Activated naive CD4-positive, alpha-beta T cell treated with anti-CD3 and anti-CD28 coated beads, Interleukin-2, amount 50 U/mL, for 72 hours (primary cell): Measurements from ENCODE around the gene DHRS3. TPM values are rescaled to one million over a fixed set of nuclear protein-coding genes. Genes with fewer than 3 reads are reported as not detected.
A peak's percentile ranks its signal among the peaks of the same experiment; 100 is the strongest.

Experiments used
- ATAC-seq, 2 donors: fragments of 150-1000 bp; cut with Tn5 transposase; 2 replicates each; pipeline ENCODE4 v1.10.0; 2021; ENCODE audit warnings: mild to moderate bottlenecking in 2 of 2, moderate library complexity in 2 of 2
- DNase-seq, 2 donors: peaks; one replicate each; pipeline ENCODE4 v3.0.0; 2021 to 2022; ENCODE audit warnings: low spot score in 2 of 2
- H3K27ac Mint-ChIP-seq, 2 donors: one replicate each; pipeline ENCODE4 v1.8.0; 2022; ENCODE audit warnings: mild to moderate bottlenecking in 2 of 2, mixed read lengths in 2 of 2
- H3K36me3 Mint-ChIP-seq, 2 donors: one replicate each; pipeline ENCODE4 v1.8.0; 2022; ENCODE audit warnings: mixed read lengths in 2 of 2
- H3K9me3 Mint-ChIP-seq, 2 donors: one replicate each; pipeline ENCODE4 v1.8.0; 2022; ENCODE audit warnings: mixed read lengths in 2 of 2
- total RNA-seq, 2 donors: library from RNA; stranded (reverse); gene quantifications; one replicate each; pipeline ENCODE4 v1.2.3, GENCODE V29; 2022

DHRS3 gene
- total RNA-seq, 2 donors from 2014 or later = 85.2 to 93.9 TPM

GRCh38 chr1:12622506-12622905, 4.5 kb upstream of the DHRS3 start:
- DNase-seq = no peak
- Mint-ChIP-seq H3K36me3 (peaks cover 4 to 8% of the 10 kb centered on the region in 2 donors), H3K9me3 (no peaks in the 10 kb centered on the region), H3K27ac (no peak overlapping the region)
- ATAC-seq = no peak

GRCh38 chr1:12621346-12622335, 3.6 kb upstream of the DHRS3 start:
- ATAC-seq = no peak
- H3K9me3 Mint-ChIP-seq = no peaks in the 10 kb centered on the region
- no peak for DNase-seq
- no peak overlapping the region for H3K27ac Mint-ChIP-seq
- H3K36me3 Mint-ChIP-seq = peaks cover 10 to 14% of the 10 kb centered on the region in 2 donors

GRCh38 chr1:12620931-12621330, 2.9 kb upstream of the DHRS3 start:
- no peak for DNase-seq
- Mint-ChIP-seq H3K36me3 (peaks cover 16 to 21% of the 10 kb centered on the region in 2 donors), H3K27ac (no peak overlapping the region), H3K9me3 (no peaks in the 10 kb centered on the region)
- no peak for ATAC-seq

- Mint-ChIP-seq H3K9me3 (no peaks in the 10 kb centered on the region), H3K27ac (peak overlapping the region; percentile 65 to 93), H3K36me3 (peaks cover 21 to 25% of the 10 kb centered on the region in 2 donors)
- DNase-seq = peak; percentile 33 to 68
- ATAC-seq = peak in 1 of 2 donors; percentile 31
Measured at GRCh38 chr1:12620488-12620865, 2.5 kb upstream of the DHRS3 start.

- Mint-ChIP-seq H3K9me3 (no peaks in the 10 kb centered on the region), H3K36me3 (peaks cover 26 to 31% of the 10 kb centered on the region in 2 donors)
Measured at GRCh38 chr1:12619792-12620487, 1.9 kb upstream of the DHRS3 start.

GRCh38 chr1:12618965-12619791, 1.2 kb upstream of the DHRS3 start:
- Mint-ChIP-seq H3K36me3 (peaks cover 29 to 36% of the 10 kb centered on the region in 2 donors), H3K27ac (peak overlapping the region; percentile 93 to 99), H3K9me3 (no peaks in the 10 kb centered on the region)
- peak; percentile 57 to 65 for ATAC-seq
- DNase-seq = peak; percentile 71 to 85

More at GRCh38 chr1:12619792-12620487, 1.9 kb upstream of the DHRS3 start:
- H3K27ac Mint-ChIP-seq = peak overlapping the region; percentile 65 to 93
- peak; percentile 39 to 42 for ATAC-seq
- peak; percentile 81 for DNase-seq

- Mint-ChIP-seq H3K9me3 (no peaks in the 10 kb centered on the region), H3K36me3 (peaks cover 29 to 37% of the 10 kb centered on the region in 2 donors), H3K27ac (peak overlapping the region; percentile 93 to 99)
- no peak for DNase-seq
- ATAC-seq = peak; percentile 0 to 3
Measured at GRCh38 chr1:12618661-12618964, 603 bp upstream of the DHRS3 start.

GRCh38 chr1:12617511-12617900, 504 bp downstream of the DHRS3 start:
- H3K9me3 Mint-ChIP-seq = no peaks in the 10 kb centered on the region
- no peak for DNase-seq
- ATAC-seq = no peak
- peaks cover 31 to 48% of the 10 kb centered on the region in 2 donors for H3K36me3 Mint-ChIP-seq
- peak overlapping the region; percentile 93 to 99 for H3K27ac Mint-ChIP-seq

- peaks cover 36 to 54% of the 10 kb centered on the region in 2 donors for H3K36me3 Mint-ChIP-seq
- H3K9me3 Mint-ChIP-seq = no peaks in the 10 kb centered on the region
- DNase-seq = peak; percentile 39 to 63
- peak overlapping the region; percentile 93 to 99 for H3K27ac Mint-ChIP-seq
- ATAC-seq = no peak
Measured at GRCh38 chr1:12616709-12617373, 1.2 kb downstream of the DHRS3 start.

- no peak for ATAC-seq
- DNase-seq = peak in 1 of 2 donors; percentile 65
- peak overlapping the region; percentile 89 to 93 for H3K27ac Mint-ChIP-seq
- H3K9me3 Mint-ChIP-seq = no peaks in the 10 kb centered on the region
- peaks cover 42 to 59% of the 10 kb centered on the region in 2 donors for H3K36me3 Mint-ChIP-seq
Measured at GRCh38 chr1:12615865-12616708, 1.9 kb downstream of the DHRS3 start.

GRCh38 chr1:12615159-12615864, 2.7 kb downstream of the DHRS3 start:
- H3K9me3 Mint-ChIP-seq = peaks cover 0 to 4% of the 10 kb centered on the region in 2 donors
- peak overlapping the region; percentile 89 to 93 for H3K27ac Mint-ChIP-seq
- ATAC-seq = no peak

GRCh38 chr1:12614402-12615158, 3.4 kb downstream of the DHRS3 start:
- H3K36me3 Mint-ChIP-seq = peaks cover 49 to 74% of the 10 kb centered on the region in 2 donors
- peaks cover 0 to 5% of the 10 kb centered on the region in 2 donors for H3K9me3 Mint-ChIP-seq
- DNase-seq (no peak), ATAC-seq (no peak)
- H3K27ac Mint-ChIP-seq = peak overlapping the region; percentile 34 to 93

More at GRCh38 chr1:12615159-12615864, 2.7 kb downstream of the DHRS3 start:
- DNase-seq = no peak
- H3K36me3 Mint-ChIP-seq = peaks cover 49 to 67% of the 10 kb centered on the region in 2 donors

GRCh38 chr1:12613180-12613579, 4.8 kb downstream of the DHRS3 start:
- no peak for DNase-seq
- Mint-ChIP-seq H3K9me3 (peaks cover 0 to 5% of the 10 kb centered on the region in 2 donors), H3K36me3 (peaks cover 59 to 80% of the 10 kb centered on the region in 2 donors), H3K27ac (no peak overlapping the region)
- no peak for ATAC-seq

- ATAC-seq = no peak
- Mint-ChIP-seq H3K9me3 (peaks cover 3 to 10% of the 10 kb centered on the region in 2 donors), H3K36me3 (peaks cover 47 to 85% of the 10 kb centered on the region in 2 donors), H3K27ac (peak overlapping the region; percentile 38 to 69)
- no peak for DNase-seq
Measured at GRCh38 chr1:12610941-12611340, 7.1 kb downstream of the DHRS3 start.
